LNCAP (cell line): Measurements from ENCODE around the gene GPC6.

Source experiments
- TF ChIP-seq, protein P1 (sequence below): fragments of 450-650 bp; IDR thresholded peaks from 2 replicates; pipeline ENCODE4 v1.5.1; 2017; ENCODE audit warnings: mild to moderate bottlenecking

The GPC6 gene

DNA sequence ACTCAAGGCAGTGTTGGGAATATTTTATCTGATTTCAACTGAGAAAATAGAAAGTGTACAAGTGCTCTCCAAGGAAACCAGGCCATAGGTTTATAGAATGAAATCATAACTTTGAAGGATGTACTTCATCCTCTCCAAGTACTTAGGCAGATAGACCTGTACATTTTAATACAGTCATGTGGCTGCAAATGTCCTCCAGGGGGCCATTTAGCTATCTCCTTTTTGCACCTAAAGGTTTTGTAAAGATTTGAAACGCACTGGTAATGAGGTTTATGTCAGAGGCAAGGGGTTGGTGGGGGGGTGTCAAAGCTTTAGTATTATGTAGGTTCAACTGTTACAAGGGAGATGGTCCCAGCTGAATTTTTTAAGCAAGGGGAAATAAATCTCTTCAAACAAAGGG, 888.4 kb downstream of the GPC6 start:
- TF ChIP-seq, protein P1, sequence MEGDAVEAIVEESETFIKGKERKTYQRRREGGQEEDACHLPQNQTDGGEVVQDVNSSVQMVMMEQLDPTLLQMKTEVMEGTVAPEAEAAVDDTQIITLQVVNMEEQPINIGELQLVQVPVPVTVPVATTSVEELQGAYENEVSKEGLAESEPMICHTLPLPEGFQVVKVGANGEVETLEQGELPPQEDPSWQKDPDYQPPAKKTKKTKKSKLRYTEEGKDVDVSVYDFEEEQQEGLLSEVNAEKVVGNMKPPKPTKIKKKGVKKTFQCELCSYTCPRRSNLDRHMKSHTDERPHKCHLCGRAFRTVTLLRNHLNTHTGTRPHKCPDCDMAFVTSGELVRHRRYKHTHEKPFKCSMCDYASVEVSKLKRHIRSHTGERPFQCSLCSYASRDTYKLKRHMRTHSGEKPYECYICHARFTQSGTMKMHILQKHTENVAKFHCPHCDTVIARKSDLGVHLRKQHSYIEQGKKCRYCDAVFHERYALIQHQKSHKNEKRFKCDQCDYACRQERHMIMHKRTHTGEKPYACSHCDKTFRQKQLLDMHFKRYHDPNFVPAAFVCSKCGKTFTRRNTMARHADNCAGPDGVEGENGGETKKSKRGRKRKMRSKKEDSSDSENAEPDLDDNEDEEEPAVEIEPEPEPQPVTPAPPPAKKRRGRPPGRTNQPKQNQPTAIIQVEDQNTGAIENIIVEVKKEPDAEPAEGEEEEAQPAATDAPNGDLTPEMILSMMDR: no peak

DNA sequence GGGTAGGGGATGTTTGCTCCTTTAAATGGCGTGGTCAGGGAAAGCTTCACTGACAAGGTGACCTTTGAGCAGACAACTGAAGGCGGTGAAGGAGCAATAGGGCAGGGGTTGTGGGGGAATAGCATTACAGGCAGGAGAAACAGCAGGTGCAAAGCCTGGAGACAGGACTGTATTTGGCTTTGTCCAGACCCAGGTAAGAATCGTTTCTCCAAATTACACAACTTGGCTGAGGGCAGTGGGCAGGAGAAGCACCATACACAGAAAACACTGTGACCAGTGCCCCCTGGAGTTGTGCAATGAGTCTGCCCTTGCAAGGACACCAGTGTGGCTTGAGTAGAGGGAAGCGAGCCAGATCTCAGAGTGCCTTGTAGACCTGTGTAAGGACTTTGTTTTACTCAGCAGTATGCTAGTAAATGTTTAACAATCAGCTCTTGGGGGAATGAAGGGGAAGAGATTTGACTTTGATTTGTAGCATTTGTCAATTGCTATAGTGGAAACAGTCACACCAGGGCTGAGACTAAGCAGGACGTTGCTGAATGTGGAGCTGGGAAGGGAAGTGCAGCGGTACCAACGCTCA, 892.8 kb downstream of the GPC6 start:
- TF ChIP-seq, protein P1: no peak

DNA sequence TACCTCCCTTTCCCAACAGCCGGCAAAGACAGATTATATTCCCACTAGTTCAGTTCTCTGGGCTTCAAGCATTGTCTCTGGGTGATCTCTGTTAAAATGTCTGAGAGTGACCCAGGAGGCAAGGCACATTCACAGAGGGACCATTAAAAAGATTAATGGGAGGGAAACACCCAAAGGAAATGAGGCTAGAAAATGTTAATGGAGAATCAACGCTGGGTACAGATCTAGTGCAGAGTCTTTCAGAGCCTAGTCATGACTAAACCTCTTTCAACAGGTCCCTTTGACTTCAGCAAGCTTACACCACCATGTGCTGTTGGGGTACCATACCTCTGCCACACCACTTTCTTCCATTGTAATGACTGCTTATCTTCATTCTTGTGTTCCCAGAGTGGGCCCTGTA, 894.3 kb downstream of the GPC6 start:
- TF ChIP-seq, protein P1: no peak

DNA sequence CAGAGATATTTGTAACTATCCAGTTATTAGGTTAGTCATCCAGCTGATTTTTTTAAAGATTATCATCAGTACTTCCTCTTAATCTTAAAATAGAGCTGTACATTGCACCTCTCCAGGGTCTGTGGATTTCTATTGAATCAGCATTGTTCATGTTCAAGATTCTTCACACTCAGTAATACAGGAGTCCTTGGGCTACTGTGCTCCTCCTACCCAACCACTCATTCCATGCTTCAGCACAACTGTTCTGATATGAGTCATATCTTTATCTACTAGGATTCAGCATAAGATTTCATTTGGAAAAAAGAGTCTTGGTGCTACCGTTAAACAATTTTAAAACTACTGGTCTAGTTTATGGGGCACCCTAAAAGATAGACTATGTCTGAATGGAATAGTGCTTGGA, 895.1 kb downstream of the GPC6 start:
- TF ChIP-seq, protein P1: no peak

DNA sequence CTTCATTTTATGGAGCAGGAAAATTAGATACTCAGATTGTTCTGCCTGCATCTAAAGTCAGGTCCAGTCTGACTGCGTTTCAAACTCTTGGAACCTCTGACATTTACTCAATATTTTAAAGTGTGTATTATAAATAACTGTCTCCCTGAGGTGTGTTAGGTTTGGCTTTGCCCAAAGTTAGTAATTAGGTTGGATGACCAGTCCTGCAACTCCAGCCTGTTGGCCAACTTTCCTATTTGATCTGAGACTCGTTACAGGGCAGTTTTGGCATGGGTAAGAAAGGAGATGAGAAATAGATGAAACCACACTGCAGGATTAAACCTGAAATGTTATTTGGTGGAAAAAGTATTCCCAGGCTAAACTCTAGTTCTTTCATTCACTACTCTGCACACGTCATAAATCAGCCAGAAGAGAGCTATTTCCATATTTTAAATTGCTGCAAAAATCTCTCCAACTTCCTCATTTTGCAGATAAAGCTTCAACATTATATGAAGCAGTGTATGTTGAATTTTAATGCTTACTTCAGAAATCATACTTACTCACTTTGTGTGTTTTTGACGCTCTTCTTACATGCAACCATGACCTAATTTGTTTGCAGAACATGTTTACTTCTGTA, 895.8 kb downstream of the GPC6 start:
- TF ChIP-seq, protein P1: no peak

DNA sequence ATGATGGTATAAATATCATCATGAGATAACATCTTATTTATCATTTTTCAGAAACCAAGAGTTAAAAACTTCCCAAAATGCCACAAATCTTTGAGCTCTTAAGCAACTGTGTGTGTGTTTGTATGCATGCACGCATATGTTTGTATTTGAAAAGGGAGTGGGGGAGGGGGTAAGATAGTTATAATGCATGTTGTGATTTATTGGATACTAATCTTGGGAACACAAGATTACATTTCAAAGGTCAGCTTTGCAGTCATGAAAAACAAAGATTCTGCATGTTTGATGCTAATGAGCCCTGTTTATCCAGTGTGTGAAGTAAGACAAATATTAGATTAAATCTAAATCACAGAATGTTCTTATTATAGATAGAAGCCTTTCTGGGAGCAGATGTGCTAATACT, 897.0 kb downstream of the GPC6 start:
- TF ChIP-seq, protein P1: no peak

DNA sequence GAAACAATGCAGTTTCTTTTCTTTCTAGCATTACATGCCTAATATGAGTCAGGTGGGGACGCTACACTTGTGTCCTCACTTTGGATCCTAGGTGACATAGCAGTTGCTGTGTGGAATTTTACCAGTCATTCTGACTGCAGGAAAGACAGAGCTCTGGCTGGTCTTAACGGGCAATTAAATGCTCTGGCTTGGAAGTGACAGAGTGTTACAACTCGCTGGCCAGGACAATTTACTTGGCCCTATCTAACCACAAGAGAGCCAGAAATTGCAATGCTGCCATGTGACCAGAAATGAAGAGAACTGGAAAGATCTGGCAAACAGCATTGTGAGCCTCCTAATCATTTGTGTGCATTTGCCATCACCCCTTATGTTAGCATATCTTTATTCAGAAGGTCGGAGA, 901.8 kb downstream of the GPC6 start:
- TF ChIP-seq, protein P1: no peak

DNA sequence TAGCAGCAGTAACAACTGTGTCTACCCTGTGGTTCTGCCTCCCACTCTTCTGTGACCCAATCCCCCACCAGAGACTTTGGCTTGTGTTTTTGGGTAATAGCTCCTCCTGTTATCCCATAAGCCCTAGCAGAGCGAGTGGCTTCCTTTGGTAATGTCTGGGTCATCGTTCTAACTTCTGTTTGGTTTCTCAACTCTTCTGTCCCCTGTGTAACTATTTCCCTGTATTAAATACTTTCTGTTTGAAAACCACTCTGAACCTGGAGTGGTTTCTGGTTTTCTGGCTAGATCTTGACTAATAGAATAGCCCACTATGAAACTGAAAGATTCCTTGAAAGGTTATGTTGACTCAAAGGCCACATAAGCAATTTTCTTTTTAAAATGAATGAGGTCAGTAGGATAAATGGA, 902.9 kb downstream of the GPC6 start:
- TF ChIP-seq, protein P1: no peak
